ENCODE data around the gene FZD2.
A peak's percentile ranks its signal among the peaks of the same experiment; 100 is the strongest.
"Not testable (repeated sequence)": the region's sequence is repeated elsewhere in the genome, so short reads cannot be mapped to it uniquely, and the experiment has no call there.

FZD2 gene

GRCh38 chr17:44546671-44547606 is 10.3 kb upstream of the FZD2 start:
- peak in 1 of 2 experiments; percentile 51 for DNase-seq (ENCODE audit: low read depth in 2 of 2)

- peak in 1 of 2 experiments; percentile 80 for DNase-seq (ENCODE audit: low read depth in 2 of 2)
These were observed 9.5 kb upstream of the FZD2 start for GRCh38 chr17:44547625-44548267.

GRCh38 chr17:44548376-44549230 is 8.7 kb upstream of the FZD2 start:
- DNase-seq (ENCODE audit: low read depth in 2 of 2) = no peak

- no peak for DNase-seq (ENCODE audit: low read depth in 2 of 2)
These were observed 7.6 kb upstream of the FZD2 start for GRCh38 chr17:44549686-44550085.

- no peak for DNase-seq (ENCODE audit: low read depth in 2 of 2)
These were observed 4.9 kb upstream of the FZD2 start for GRCh38 chr17:44552361-44552760.

GRCh38 chr17:44555099-44555498 is 2.2 kb upstream of the FZD2 start:
- DNase-seq (ENCODE audit: low read depth in 2 of 2) = no peak

GRCh38 chr17:44556166-44556831 is 985 bp upstream of the FZD2 start:
- peak in 1 of 2 experiments; percentile 49 for DNase-seq (ENCODE audit: low read depth in 2 of 2)

GRCh38 chr17:44557651-44558285 is 484 bp downstream of the FZD2 start:
- DNase-seq (ENCODE audit: low read depth in 2 of 2) = peak in 1 of 2 experiments; percentile 31

GRCh38 chr17:44558334-44558709 is 1.0 kb downstream of the FZD2 start:
- no peak for DNase-seq (ENCODE audit: low read depth in 2 of 2)

- DNase-seq (ENCODE audit: low read depth in 2 of 2) = no peak
These were observed 1.7 kb downstream of the FZD2 start for GRCh38 chr17:44558710-44559633.

GRCh38 chr17:44559634-44560554 is 2.6 kb downstream of the FZD2 start:
- no peak for DNase-seq (ENCODE audit: low read depth in 2 of 2)

GRCh38 chr17:44561237-44561623 is 3.9 kb downstream of the FZD2 start:
- DNase-seq (ENCODE audit: low read depth in 2 of 2) = no peak

GRCh38 chr17:44564429-44564828 is 7.1 kb downstream of the FZD2 start:
- no peak for DNase-seq (ENCODE audit: low read depth in 2 of 2)

- DNase-seq (ENCODE audit: low read depth in 2 of 2) = no peak
These were observed 8.7 kb downstream of the FZD2 start for GRCh38 chr17:44565866-44566443.

- DNase-seq (ENCODE audit: low read depth in 2 of 2) = not testable (repeated sequence)
These were observed 11.1 kb downstream of the FZD2 start for GRCh38 chr17:44568311-44568944.

GRCh38 chr17:44568945-44569858 is 11.9 kb downstream of the FZD2 start:
- peak in 1 of 2 experiments; percentile 43 for DNase-seq (ENCODE audit: low read depth in 2 of 2)

GRCh38 chr17:44572801-44573200 is 15.5 kb downstream of the FZD2 start:
- no peak for DNase-seq (ENCODE audit: low read depth in 2 of 2)

Measured in fibroblast of skin of left quadriceps (primary cell).